ENCODE measurements around the gene NKPD1. TPM values are rescaled to one million over a fixed set of nuclear protein-coding genes. Genes with fewer than 3 reads are reported as not detected.
"Not testable (repeated sequence)": the region's sequence is repeated elsewhere in the genome, so short reads cannot be mapped to it uniquely, and the experiment has no call there.

Gene NKPD1
- polyA plus RNA-seq, 6 donors from 2014 or later = not detected

GRCh38 chr19:45122832-45123231, 38.0 kb downstream of the NKPD1 start:
- no peak overlapping the region for H3K4me3 Mint-ChIP-seq
- no peak overlapping the region for H3K27ac Mint-ChIP-seq
- DNase-seq = no peak
- peaks cover 53 to 84% (median 68%) of the 10 kb centered on the region in 3 donors for H3K4me1 Mint-ChIP-seq
- no peaks in the 10 kb centered on the region for H3K27me3 Mint-ChIP-seq
- no peaks in the 10 kb centered on the region for H3K9me3 Mint-ChIP-seq
- H3K36me3 Mint-ChIP-seq = no peaks in the 10 kb centered on the region
- no peak for ATAC-seq (ENCODE audit: low read depth in 2 of 2)

- H3K27ac Mint-ChIP-seq = peak overlapping the region in 3 of 6 donors; percentile 10 to 81 (median 53)
- H3K27me3 Mint-ChIP-seq = no peaks in the 10 kb centered on the region
- no peak for ATAC-seq (ENCODE audit: low read depth in 2 of 2)
- H3K9me3 Mint-ChIP-seq = no peaks in the 10 kb centered on the region
- peaks cover 58 to 94% (median 77%) of the 10 kb centered on the region in 3 donors for H3K4me1 Mint-ChIP-seq
- H3K36me3 Mint-ChIP-seq = no peaks in the 10 kb centered on the region
- H3K4me3 Mint-ChIP-seq = peak overlapping the region in 2 of 8 donors; percentile 24 to 49
- DNase-seq = no peak
These were observed 38.9 kb downstream of the NKPD1 start for GRCh38 chr19:45121827-45122345.

GRCh38 chr19:45119582-45119981, 41.2 kb downstream of the NKPD1 start:
- no peak for DNase-seq
- peak overlapping the region in 1 of 6 donors; percentile 73 for H3K27ac Mint-ChIP-seq

GRCh38 chr19:45118591-45119355, 42.0 kb downstream of the NKPD1 start:
- H3K36me3 Mint-ChIP-seq, H3K27me3 Mint-ChIP-seq, H3K9me3 Mint-ChIP-seq: not testable (repeated sequence)
- peak overlapping the region; percentile 72 to 94 (median 86) for H3K27ac Mint-ChIP-seq
- DNase-seq (peak; percentile 42), ATAC-seq (ENCODE audit: low read depth in 2 of 2) (peak; percentile 53 to 55)
- H3K4me3 Mint-ChIP-seq = peak overlapping the region; percentile 25 to 87 (median 74)
- H3K4me1 Mint-ChIP-seq = peaks cover 54 to 93% (median 84%) of the 10 kb centered on the region in 3 donors

More at GRCh38 chr19:45119582-45119981, 41.2 kb downstream of the NKPD1 start:
- H3K4me1 Mint-ChIP-seq = peaks cover 53 to 93% (median 81%) of the 10 kb centered on the region in 3 donors
- ATAC-seq (ENCODE audit: low read depth in 2 of 2) = no peak
- no peaks in the 10 kb centered on the region for H3K36me3 Mint-ChIP-seq
- H3K27me3 Mint-ChIP-seq = no peaks in the 10 kb centered on the region
- H3K9me3 Mint-ChIP-seq = no peaks in the 10 kb centered on the region
- H3K4me3 Mint-ChIP-seq = peak overlapping the region in 5 of 8 donors; percentile 44 to 87 (median 58)

- Mint-ChIP-seq H3K27ac (peak overlapping the region in 5 of 6 donors; percentile 7 to 92 (median 67)), H3K36me3 (no peaks in the 10 kb centered on the region), H3K9me3 (no peaks in the 10 kb centered on the region), H3K4me3 (peak overlapping the region; percentile 25 to 87 (median 68)), H3K4me1 (peaks cover 54 to 98% (median 87%) of the 10 kb centered on the region in 3 donors), H3K27me3 (no peaks in the 10 kb centered on the region)
- DNase-seq (no peak), ATAC-seq (ENCODE audit: low read depth in 2 of 2) (no peak)
These were observed 42.7 kb downstream of the NKPD1 start for GRCh38 chr19:45118106-45118505.

GRCh38 chr19:45117671-45118070, 43.1 kb downstream of the NKPD1 start:
- Mint-ChIP-seq H3K36me3 (no peaks in the 10 kb centered on the region), H3K4me3 (peak overlapping the region in 5 of 8 donors; percentile 32 to 87 (median 72)), H3K27ac (peak overlapping the region in 3 of 6 donors; percentile 81 to 88 (median 82)), H3K27me3 (no peaks in the 10 kb centered on the region), H3K9me3 (no peaks in the 10 kb centered on the region), H3K4me1 (peaks cover 52 to 95% (median 92%) of the 10 kb centered on the region in 3 donors)
- ATAC-seq (ENCODE audit: low read depth in 2 of 2) (no peak), DNase-seq (no peak)

GRCh38 chr19:45117167-45117594, 43.6 kb downstream of the NKPD1 start:
- peak overlapping the region in 2 of 6 donors; percentile 88 to 93 for H3K27ac Mint-ChIP-seq
- H3K4me3 Mint-ChIP-seq = peak overlapping the region; percentile 11 to 87 (median 68)
- peak; percentile 45 to 66 for ATAC-seq (ENCODE audit: low read depth in 2 of 2)
- H3K27me3 Mint-ChIP-seq = no peaks in the 10 kb centered on the region
- DNase-seq = peak; percentile 24
- H3K9me3 Mint-ChIP-seq = no peaks in the 10 kb centered on the region
- no peaks in the 10 kb centered on the region for H3K36me3 Mint-ChIP-seq
- peaks cover 51 to 95% (median 92%) of the 10 kb centered on the region in 3 donors for H3K4me1 Mint-ChIP-seq

GRCh38 chr19:45115809-45116615, 44.8 kb downstream of the NKPD1 start:
- no peaks in the 10 kb centered on the region for H3K9me3 Mint-ChIP-seq
- DNase-seq (no peak), ATAC-seq (ENCODE audit: low read depth in 2 of 2) (no peak)
- peak overlapping the region in 3 of 6 donors; percentile 15 to 74 (median 66) for H3K27ac Mint-ChIP-seq
- no peaks in the 10 kb centered on the region for H3K36me3 Mint-ChIP-seq
- peak overlapping the region in 3 of 8 donors; percentile 40 to 72 (median 50) for H3K4me3 Mint-ChIP-seq
- H3K4me1 Mint-ChIP-seq = peaks cover 43 to 92% (median 88%) of the 10 kb centered on the region in 3 donors
- H3K27me3 Mint-ChIP-seq = no peaks in the 10 kb centered on the region

- no peak for DNase-seq
- no peaks in the 10 kb centered on the region for H3K9me3 Mint-ChIP-seq
- peaks cover 43 to 89% (median 78%) of the 10 kb centered on the region in 3 donors for H3K4me1 Mint-ChIP-seq
- H3K36me3 Mint-ChIP-seq = no peaks in the 10 kb centered on the region
- peak overlapping the region in 2 of 8 donors; percentile 18 to 55 for H3K4me3 Mint-ChIP-seq
- no peaks in the 10 kb centered on the region for H3K27me3 Mint-ChIP-seq
- ATAC-seq (ENCODE audit: low read depth in 2 of 2) = peak in 1 of 2 donors; percentile 30
- H3K27ac Mint-ChIP-seq = peak overlapping the region in 2 of 6 donors; percentile 59 to 78
These were observed 46.7 kb downstream of the NKPD1 start for GRCh38 chr19:45114116-45114515.

GRCh38 chr19:45113628-45114027, 47.2 kb downstream of the NKPD1 start:
- peak overlapping the region in 3 of 8 donors; percentile 15 to 80 (median 55) for H3K4me3 Mint-ChIP-seq

GRCh38 chr19:45112111-45112827, 48.5 kb downstream of the NKPD1 start:
- Mint-ChIP-seq H3K4me1 (peaks cover 34 to 88% (median 75%) of the 10 kb centered on the region in 3 donors), H3K36me3 (no peaks in the 10 kb centered on the region), H3K4me3 (no peak overlapping the region), H3K27ac (peak overlapping the region in 2 of 6 donors; percentile 47 to 59), H3K27me3 (no peaks in the 10 kb centered on the region), H3K9me3 (no peaks in the 10 kb centered on the region)
- DNase-seq = no peak
- no peak for ATAC-seq (ENCODE audit: low read depth in 2 of 2)

More at GRCh38 chr19:45113628-45114027, 47.2 kb downstream of the NKPD1 start:
- no peak for ATAC-seq (ENCODE audit: low read depth in 2 of 2)
- no peaks in the 10 kb centered on the region for H3K9me3 Mint-ChIP-seq
- H3K27me3 Mint-ChIP-seq = no peaks in the 10 kb centered on the region
- no peaks in the 10 kb centered on the region for H3K36me3 Mint-ChIP-seq
- H3K4me1 Mint-ChIP-seq = peaks cover 39 to 89% (median 75%) of the 10 kb centered on the region in 3 donors
- H3K27ac Mint-ChIP-seq = peak overlapping the region in 1 of 6 donors; percentile 78
- DNase-seq = no peak

Measured in naive B cell (primary cell).